Measurements from ENCODE around the gene SYT1. TPM values are rescaled to one million over a fixed set of nuclear protein-coding genes. Genes with fewer than 3 reads are reported as not detected.

SYT1 gene
- total and polyA plus RNA-seq, 12 donors, result 0.03 to 0.36 (median 0.15) TPM; not detected in 5

- TF ChIP-seq CTCF (IDR thresholded peaks at IDR 0.05), result no peak
- Histone ChIP-seq H3K4me1 (no peaks in the 10 kb centered on the region), H3K4me3 (no peak overlapping the region), H3K36me3 (no peaks in the 10 kb centered on the region), H3K27ac (no peak overlapping the region), H3K9me3 (no peaks in the 10 kb centered on the region), H3K27me3 (no peaks in the 10 kb centered on the region)
- DNase-seq (no peak), ATAC-seq (no peak)
- 46 to 54% methylated on average over 11 of the region's 11 CpGs for WGBS, 2 donors
- intact Hi-C loops (cut with DNase I), result no loop called here
These were observed 517.0 kb downstream of the SYT1 start for GRCh38 chr12:79381248-79382208.

- Histone ChIP-seq H3K4me1 (no peaks in the 10 kb centered on the region), H3K27ac (no peak overlapping the region), H3K27me3 (no peaks in the 10 kb centered on the region), H3K36me3 (no peaks in the 10 kb centered on the region), H3K9me3 (no peaks in the 10 kb centered on the region), H3K4me3 (no peak overlapping the region)
- TF ChIP-seq CTCF (IDR thresholded peaks at IDR 0.05), result no peak
- WGBS, 2 donors, result 68 to 77% methylated on average over 4 of the region's 4 CpGs
- no peak for DNase-seq
- intact Hi-C loops (cut with DNase I), result no loop called here
- no peak for ATAC-seq
These were observed 520.0 kb downstream of the SYT1 start for GRCh38 chr12:79384551-79384950.

- DNase-seq (no peak), ATAC-seq (no peak)
- Histone ChIP-seq H3K27me3 (no peaks in the 10 kb centered on the region), H3K27ac (no peak overlapping the region), H3K9me3 (no peaks in the 10 kb centered on the region), H3K36me3 (no peaks in the 10 kb centered on the region), H3K4me1 (no peaks in the 10 kb centered on the region), H3K4me3 (no peak overlapping the region)
- 53 to 70% methylated on average over 1 of the region's 1 CpG for WGBS, 2 donors
- intact Hi-C loops (cut with DNase I), result no loop called here
- TF ChIP-seq CTCF (IDR thresholded peaks at IDR 0.05), result no peak
These were observed 523.4 kb downstream of the SYT1 start for GRCh38 chr12:79388011-79388410.

- 89 to 93% methylated on average over 2 of the region's 2 CpGs for WGBS, 2 donors
- intact Hi-C loops (cut with DNase I), result no loop called here
- no peak for DNase-seq
These were observed 529.3 kb downstream of the SYT1 start for GRCh38 chr12:79393842-79394241.

More at GRCh38 chr12:79393842-79394241, 529.3 kb downstream of the SYT1 start:
- H3K9me3 ChIP-seq, result no peaks in the 10 kb centered on the region
- no peak overlapping the region for H3K4me3 ChIP-seq
- H3K4me1 ChIP-seq, result no peaks in the 10 kb centered on the region
- no peak for ATAC-seq
- H3K36me3 ChIP-seq, result no peaks in the 10 kb centered on the region
- no peaks in the 10 kb centered on the region for H3K27me3 ChIP-seq
- H3K27ac ChIP-seq, result no peak overlapping the region
- TF ChIP-seq CTCF (IDR thresholded peaks at IDR 0.05), result no peak

Data from heart right ventricle (tissue), 16 donors.